Spleen (tissue), 7 donors: ENCODE measurements around the gene ITPK1.

ENCODE experiments used
- CTCF ChIP-seq, 11 experiments: fragments of 200-600 bp in 7 of 11; fragments of 450-650 bp in 4 of 11; sonication (generic) in 4 of 11; IDR thresholded peaks in 8 of 11; conservative IDR thresholded peaks in 3 of 11; 1 replicate in 7 of 11; 2 replicates in 4 of 11; pipeline versions ENCODE4 v1.4.0 to v1.8.0; 2016 to 2021; ENCODE audit warnings: antibody characterized with exemption in 11 of 11, inconsistent platforms in 4 of 11, mild to moderate bottlenecking in 1 of 11
- POLR2A ChIP-seq, 3 donors: fragments of 450-650 bp; IDR thresholded peaks; one replicate each; pipeline ENCODE4 v1.5.1; 2017; ENCODE audit warnings: antibody characterized with exemption in 3 of 3, mild to moderate bottlenecking in 1 of 3
- POLR2AphosphoS5 ChIP-seq, 3 donors: sonication (generic); formaldehyde crosslinking; IDR thresholded peaks; one replicate each; pipeline ENCODE4 v1.5.1; 2017; ENCODE audit warnings: antibody characterized with exemption in 3 of 3
- donor health status: DM: no; HTN: no; CAD: no; lungs with moderate emphysema.
- donor health status: DM: no; HTN: no; CAD: no.
- donor health status: DM: no; HTN: no; CAD: no.

- TF ChIP-seq CTCF (IDR thresholded peaks at IDR 0.05 in 8 of 11, conservative IDR thresholded peaks at IDR 0.05 in 3 of 11) (no peak), POLR2A (IDR thresholded peaks at IDR 0.05) (no peak), POLR2AphosphoS5 (IDR thresholded peaks at IDR 0.05) (no peak)
Measured at GRCh38 chr14:92960706-92961566, 154.8 kb downstream of the ITPK1 start.
